NCI-H1092 (cell line): Measurements from ENCODE around the gene PADI2.

Experiments
- DNase-seq: peaks from one replicate; lab custom pipeline; 2025; lab: John Stamatoyannopoulos, UW

The PADI2 gene

DNA sequence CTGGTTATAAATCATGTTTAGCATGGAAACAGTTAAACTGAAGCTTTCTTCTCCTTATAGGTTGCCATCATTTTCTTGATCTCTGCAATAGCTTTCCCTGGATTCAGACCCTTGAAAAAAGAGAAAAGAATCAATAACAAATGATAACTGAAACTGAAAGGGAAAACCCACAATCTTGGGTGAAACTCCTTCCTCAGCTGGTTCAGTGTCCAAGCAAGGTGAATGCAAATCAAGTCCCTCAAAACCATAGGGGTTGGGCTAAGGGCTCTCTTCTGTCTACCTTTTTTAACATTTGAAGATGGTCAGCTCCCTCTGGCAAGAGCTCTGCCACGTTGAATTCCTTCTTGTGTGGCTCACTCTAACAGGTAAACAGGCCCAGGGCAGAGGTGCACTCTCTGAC is 100.4 kb downstream of the PADI2 start:
- DNase-seq: no peak

DNA sequence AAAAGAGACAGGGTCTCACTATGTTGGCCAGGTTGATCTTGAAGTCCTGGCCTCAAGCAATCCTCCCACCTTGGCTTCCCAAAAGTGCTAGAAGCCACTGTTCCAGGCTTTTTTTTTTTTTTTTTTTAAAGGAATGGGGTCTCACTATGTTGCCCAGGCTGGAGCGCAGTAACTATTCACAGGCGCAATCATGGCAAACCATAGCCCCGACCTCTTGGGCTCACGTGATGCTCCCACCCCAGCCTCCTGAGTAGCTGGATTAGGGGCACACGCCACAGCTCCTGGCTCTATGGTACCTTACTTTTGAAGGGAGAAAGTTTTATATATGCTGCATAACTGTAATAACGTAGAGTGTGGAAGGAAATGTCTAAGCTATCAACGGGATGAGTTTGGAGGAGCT is 101.8 kb downstream of the PADI2 start:
- no peak for DNase-seq
